ENCODE data around the gene VAV3.

Gene VAV3

DNA sequence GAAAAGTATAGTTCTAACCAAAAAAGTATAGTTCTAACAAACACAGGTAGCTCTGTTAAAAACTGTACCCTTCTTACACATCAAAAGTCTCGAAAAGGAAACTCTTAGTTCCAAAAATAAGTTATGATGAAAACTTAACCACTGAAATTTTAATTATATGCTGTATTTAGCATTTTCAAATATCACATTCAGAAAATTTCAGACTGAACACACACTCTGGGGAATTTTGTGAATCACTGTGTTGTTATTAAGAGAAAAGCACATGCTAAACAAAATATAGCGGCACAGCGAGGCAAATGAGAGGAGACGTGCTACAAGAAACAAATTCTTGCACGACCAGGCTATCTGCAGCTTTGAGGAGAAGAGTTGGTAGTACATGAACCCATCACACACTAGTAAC lies 30.4 kb downstream of the VAV3 start:
- H3K4me1 Mint-ChIP-seq (ENCODE audit: low read depth), result peaks cover 71% of the 10 kb centered on the region
- H3K4me3 Mint-ChIP-seq, result peak overlapping the region; percentile 70
- no peaks in the 10 kb centered on the region for H3K27me3 Mint-ChIP-seq

DNA sequence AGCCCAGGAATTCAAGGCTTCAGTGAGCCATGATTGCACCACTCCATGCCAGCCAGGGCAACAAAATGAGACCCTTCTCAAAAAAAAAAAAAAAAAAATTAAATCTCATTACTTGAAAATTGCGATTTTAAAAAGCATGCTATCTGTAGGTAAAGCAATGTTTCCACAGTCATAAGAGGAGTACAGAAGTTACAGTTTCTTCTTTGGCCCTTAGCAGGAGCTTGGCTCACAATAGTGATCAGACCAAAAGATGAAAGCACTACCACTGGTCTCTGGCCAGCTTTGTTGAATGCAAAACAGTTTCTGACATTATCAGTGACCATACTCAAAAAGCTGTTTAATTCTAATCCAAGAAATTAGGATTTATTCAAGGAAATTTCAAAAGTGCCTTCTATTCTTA lies 31.2 kb downstream of the VAV3 start:
- no peak overlapping the region for H3K4me3 Mint-ChIP-seq
- peak overlapping the region; percentile 64 for H3K27ac Mint-ChIP-seq
- peaks cover 75% of the 10 kb centered on the region for H3K4me1 Mint-ChIP-seq (ENCODE audit: low read depth)
- DNase-seq, result no peak
- no peaks in the 10 kb centered on the region for H3K9me3 Mint-ChIP-seq
- H3K27me3 Mint-ChIP-seq, result no peaks in the 10 kb centered on the region
- no peaks in the 10 kb centered on the region for H3K36me3 Mint-ChIP-seq (ENCODE audit: low read depth)

More for the DNA sequence above, 30.4 kb downstream of the VAV3 start:
- Mint-ChIP-seq H3K27ac (peak overlapping the region; percentile 93), H3K36me3 (ENCODE audit: low read depth) (no peaks in the 10 kb centered on the region), H3K9me3 (no peaks in the 10 kb centered on the region)
- DNase-seq, result no peak

DNA sequence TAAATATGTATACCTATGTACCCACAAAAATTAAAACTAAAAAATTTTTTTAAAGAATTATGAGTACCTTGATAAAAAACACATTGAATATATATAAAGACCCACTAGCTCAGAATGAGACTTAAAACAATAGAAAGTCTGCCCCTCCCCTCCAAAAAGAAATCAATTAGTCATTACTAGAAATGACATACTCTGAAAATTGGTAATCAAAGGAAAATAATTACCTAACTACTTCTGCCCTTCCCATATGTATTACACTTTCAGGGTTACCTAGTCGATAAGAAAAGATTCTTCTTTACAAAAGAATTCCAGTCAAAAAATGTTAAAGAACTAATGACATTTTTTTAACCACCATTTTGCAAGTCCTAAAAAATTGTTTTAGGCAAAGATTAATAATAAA lies 34.7 kb downstream of the VAV3 start:
- DNase-seq, result no peak
- H3K27ac Mint-ChIP-seq, result no peak overlapping the region
- no peaks in the 10 kb centered on the region for H3K27me3 Mint-ChIP-seq
- H3K4me1 Mint-ChIP-seq (ENCODE audit: low read depth), result peaks cover 65% of the 10 kb centered on the region
- H3K4me3 Mint-ChIP-seq, result no peak overlapping the region
- no peaks in the 10 kb centered on the region for H3K9me3 Mint-ChIP-seq
- H3K36me3 Mint-ChIP-seq (ENCODE audit: low read depth), result no peaks in the 10 kb centered on the region

DNA sequence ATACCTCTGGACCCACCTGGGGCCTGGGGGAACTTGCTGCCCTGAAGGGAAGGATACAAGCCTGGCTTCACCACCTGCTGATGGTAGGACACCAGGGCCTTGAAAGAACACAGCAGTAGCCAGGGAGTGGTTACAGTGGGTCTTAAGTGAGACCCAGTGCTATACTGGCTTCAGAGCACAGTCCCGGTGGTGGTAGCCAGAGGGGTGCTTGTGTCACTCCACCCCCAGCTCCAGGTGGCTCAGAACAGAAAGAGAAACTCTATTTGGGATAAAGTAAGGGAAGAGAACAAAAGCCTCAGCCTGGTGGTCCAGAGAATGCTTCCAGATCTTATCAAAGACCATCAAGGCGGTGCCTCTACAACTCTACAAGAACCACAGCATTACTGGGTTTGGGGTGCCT lies 37.2 kb downstream of the VAV3 start:
- Mint-ChIP-seq H3K36me3 (ENCODE audit: low read depth) (no peaks in the 10 kb centered on the region), H3K27me3 (no peaks in the 10 kb centered on the region), H3K4me3 (no peak overlapping the region), H3K27ac (no peak overlapping the region), H3K9me3 (no peaks in the 10 kb centered on the region), H3K4me1 (ENCODE audit: low read depth) (peaks cover 49% of the 10 kb centered on the region)
- no peak for DNase-seq

DNA sequence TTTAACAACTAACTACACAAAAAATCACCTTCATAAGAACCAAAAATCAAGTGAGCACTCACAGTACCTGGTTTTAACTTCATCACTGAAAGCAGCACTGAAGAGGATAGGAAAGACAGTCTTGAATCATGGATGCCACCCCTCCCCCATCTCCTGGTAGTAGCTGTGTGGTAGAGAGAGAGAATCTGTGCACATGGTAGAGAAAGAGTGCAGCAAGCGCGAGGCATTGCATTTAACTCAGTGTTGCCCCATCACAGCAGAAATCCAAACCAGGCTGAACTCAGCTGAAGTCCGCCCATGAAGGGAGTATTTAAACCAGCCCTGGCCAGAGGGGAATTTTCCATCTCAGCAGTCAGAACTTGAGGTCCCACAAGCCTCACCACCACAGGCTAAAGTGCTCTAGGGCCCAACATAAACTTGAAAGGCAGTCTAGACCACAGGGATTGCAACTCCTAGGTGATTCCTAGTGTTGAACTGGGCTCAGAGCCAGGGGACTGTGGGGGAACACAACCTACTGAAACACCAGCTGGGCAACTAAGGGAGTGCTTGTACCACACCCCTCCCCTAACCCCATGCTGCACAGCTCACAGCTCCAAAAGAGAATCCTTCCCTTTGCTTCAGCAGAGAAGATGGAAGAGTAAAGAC lies 38.4 kb downstream of the VAV3 start:
- Mint-ChIP-seq H3K27me3 (no peaks in the 10 kb centered on the region), H3K36me3 (ENCODE audit: low read depth) (no peaks in the 10 kb centered on the region), H3K27ac (no peak overlapping the region), H3K4me1 (ENCODE audit: low read depth) (peaks cover 46% of the 10 kb centered on the region), H3K9me3 (no peaks in the 10 kb centered on the region), H3K4me3 (no peak overlapping the region)
- no peak for DNase-seq

DNA sequence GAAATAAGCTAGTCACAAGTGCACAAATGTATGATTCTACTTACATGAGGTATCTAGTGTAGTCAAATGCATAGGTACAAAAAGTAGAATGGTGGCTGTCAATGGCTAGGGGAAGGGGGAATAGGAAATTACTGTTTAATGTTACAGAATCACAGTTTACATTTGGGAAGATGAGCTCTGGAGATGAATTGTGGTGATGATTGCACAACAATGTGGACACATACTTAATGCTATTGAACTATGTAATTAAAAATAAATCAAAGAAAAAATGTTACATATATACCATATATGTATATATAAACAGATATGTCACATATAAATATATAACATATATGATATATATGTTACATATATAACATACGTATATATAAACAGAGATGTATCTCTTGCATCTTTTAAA lies 39.4 kb downstream of the VAV3 start:
- Mint-ChIP-seq H3K27ac (no peak overlapping the region), H3K4me3 (no peak overlapping the region), H3K27me3 (no peaks in the 10 kb centered on the region), H3K9me3 (no peaks in the 10 kb centered on the region), H3K36me3 (ENCODE audit: low read depth) (no peaks in the 10 kb centered on the region), H3K4me1 (ENCODE audit: low read depth) (peaks cover 50% of the 10 kb centered on the region)
- DNase-seq, result no peak

DNA sequence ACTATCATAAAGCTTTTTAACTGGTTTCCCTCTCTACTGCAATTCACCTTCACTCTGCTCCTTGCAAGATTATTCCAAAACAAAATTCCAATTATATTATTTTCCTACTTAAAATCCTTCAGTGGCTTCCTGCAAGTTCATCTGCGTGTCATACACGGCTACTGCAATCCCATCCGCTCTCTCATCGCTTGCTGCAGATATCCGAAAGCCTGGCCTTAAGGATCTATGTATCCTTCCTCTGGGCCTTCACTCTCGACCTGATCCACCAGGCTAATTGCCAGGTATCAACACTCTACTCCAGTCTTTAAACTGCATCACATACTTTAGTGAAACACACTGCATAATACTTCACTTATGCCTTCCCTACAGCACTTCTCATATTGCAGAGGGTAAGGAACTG lies 44.0 kb downstream of the VAV3 start:
- H3K4me3 Mint-ChIP-seq, result no peak overlapping the region
- no peaks in the 10 kb centered on the region for H3K27me3 Mint-ChIP-seq
- no peaks in the 10 kb centered on the region for H3K36me3 Mint-ChIP-seq (ENCODE audit: low read depth)
- no peak for DNase-seq
- H3K27ac Mint-ChIP-seq, result no peak overlapping the region
- H3K4me1 Mint-ChIP-seq (ENCODE audit: low read depth), result peaks cover 39% of the 10 kb centered on the region
- no peaks in the 10 kb centered on the region for H3K9me3 Mint-ChIP-seq

DNA sequence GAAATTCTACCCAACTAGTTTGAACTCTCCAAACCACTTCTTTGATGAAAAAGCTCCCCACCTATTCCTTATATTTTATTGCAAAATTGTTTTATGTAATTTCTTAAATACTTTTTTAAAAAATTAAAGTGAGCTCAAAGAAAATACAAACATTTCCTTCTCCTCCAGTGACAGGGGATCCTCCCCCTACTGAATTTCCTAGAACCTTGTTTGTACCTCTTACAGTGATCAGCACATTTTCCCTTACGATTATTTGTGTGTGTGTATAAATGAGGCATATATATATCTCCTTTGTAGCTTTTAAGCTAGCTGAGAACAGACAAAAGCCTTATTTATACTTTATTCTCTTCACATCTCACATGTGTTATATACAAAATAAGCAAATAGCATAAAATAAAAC lies 44.4 kb downstream of the VAV3 start:
- no peak overlapping the region for H3K4me3 Mint-ChIP-seq
- H3K27me3 Mint-ChIP-seq, result no peaks in the 10 kb centered on the region
- peaks cover 39% of the 10 kb centered on the region for H3K4me1 Mint-ChIP-seq (ENCODE audit: low read depth)
- no peak for DNase-seq
- no peak overlapping the region for H3K27ac Mint-ChIP-seq
- no peaks in the 10 kb centered on the region for H3K36me3 Mint-ChIP-seq (ENCODE audit: low read depth)
- H3K9me3 Mint-ChIP-seq, result no peaks in the 10 kb centered on the region

DNA sequence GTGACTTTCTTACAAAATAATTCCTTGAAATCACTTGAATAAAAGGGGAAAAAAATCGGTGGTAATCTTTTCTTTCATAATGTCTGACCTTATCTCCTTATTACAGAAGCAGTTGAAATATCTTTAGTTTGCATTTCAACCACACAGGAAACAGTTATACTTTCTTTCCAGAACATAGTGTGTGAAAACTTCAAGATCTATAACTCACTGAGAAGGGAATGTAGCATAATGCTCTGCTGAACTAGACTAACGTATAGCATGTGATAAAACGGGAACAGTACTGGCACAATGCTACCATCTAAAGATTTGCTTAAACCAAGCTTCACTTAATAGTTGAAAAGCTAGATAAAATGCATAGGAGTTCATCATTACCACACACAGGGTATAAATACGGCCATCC lies 45.0 kb downstream of the VAV3 start:
- Mint-ChIP-seq H3K4me1 (ENCODE audit: low read depth) (peaks cover 37% of the 10 kb centered on the region), H3K4me3 (peak overlapping the region; percentile 46), H3K36me3 (ENCODE audit: low read depth) (no peaks in the 10 kb centered on the region), H3K9me3 (no peaks in the 10 kb centered on the region), H3K27me3 (no peaks in the 10 kb centered on the region), H3K27ac (peak overlapping the region; percentile 64)
- DNase-seq, result no peak

DNA sequence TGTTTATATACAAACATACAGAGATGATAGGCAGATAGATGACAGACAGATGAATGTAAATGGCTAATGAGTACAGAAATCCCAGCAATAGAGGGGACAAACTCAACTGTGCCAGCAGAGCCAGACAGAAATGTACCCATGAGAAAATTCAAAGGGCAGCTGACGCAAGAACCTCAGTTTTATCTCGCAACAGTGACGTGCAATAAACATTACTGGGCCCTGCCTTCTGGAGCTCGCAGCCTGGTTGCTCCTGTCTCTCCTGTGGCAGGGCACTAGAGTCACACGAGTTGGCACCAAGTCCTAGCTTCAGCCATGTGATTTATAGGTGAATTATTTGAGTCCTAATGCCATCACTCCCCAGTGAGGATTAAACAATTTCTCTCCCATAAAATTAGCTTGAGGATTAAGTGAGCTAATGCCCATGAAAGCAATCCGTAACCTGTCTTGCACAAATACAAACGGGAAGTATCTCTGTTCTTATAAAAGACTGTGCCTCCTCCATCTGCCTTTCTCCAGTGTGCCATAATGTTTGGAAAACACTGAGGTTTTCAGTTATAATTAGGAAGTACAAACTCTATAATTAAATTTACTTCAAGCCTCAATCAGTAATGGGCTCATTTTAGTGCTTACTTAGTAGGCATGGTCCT lies 50.7 kb downstream of the VAV3 start:
- Mint-ChIP-seq H3K36me3 (ENCODE audit: low read depth) (no peaks in the 10 kb centered on the region), H3K4me1 (ENCODE audit: low read depth) (peaks cover 29% of the 10 kb centered on the region), H3K4me3 (no peak overlapping the region), H3K9me3 (no peaks in the 10 kb centered on the region), H3K27ac (no peak overlapping the region), H3K27me3 (no peaks in the 10 kb centered on the region)
- no peak for DNase-seq

DNA sequence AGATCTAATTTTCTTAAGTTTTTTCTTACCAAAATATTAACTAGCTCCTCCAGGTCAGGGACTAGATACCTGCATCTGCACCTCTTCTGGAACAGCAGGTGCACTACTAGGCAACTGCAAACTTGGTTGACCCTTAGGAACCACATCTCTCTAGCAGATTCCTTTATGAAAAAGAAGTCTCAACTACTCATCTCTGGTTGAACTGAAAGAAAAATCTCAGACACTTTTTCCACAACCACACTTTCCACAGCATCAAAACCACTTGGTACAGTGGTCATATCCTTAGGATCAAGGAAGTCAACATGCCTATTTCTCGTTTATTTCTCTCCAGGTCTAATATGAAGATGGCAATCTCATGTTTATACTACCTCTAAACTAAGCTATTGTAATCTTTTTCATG lies 52.3 kb downstream of the VAV3 start:
- Mint-ChIP-seq H3K9me3 (no peaks in the 10 kb centered on the region), H3K4me3 (no peak overlapping the region), H3K27ac (no peak overlapping the region), H3K27me3 (no peaks in the 10 kb centered on the region), H3K4me1 (ENCODE audit: low read depth) (peaks cover 23% of the 10 kb centered on the region), H3K36me3 (ENCODE audit: low read depth) (no peaks in the 10 kb centered on the region)
- no peak for DNase-seq

DNA sequence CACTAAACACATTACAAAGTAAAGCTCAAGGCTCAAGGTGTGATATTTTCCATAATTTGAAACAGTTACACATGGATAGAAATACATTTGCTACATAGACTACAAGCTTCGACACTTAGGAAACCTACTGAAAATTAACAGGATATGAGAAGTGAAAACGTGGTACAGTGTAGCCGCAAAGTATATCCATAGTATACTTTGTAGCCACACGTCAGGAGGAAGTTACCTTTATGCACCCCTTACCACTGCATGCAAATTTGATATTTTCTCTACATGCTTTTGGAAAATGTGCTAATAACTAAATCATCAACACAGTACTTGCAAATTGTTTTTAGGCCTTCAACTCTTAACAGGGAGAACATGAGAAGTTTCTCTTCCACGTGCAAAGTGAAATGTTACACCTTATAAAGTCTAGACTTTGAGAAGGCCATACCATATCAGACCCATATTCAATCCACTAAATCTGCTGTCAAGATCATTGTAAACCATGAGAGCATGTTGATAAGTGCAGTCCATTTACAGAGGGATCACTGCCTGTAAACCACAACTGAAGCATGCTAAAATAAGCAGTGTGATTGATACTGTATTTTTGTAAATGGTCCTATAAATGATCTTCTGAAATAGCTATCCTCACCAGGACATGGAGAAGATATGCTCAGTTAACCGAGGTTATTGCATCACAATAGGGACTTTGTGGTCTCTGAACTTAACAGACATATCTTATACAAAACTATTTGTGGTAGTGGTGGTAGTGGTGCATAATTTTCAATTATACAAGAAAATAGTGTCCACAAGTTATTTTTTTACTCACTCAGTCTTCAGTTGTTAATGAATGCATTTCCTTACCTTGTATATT lies 64.7 kb downstream of the VAV3 start:
- H3K4me1 Mint-ChIP-seq (ENCODE audit: low read depth), result peaks cover 48% of the 10 kb centered on the region
- H3K36me3 Mint-ChIP-seq (ENCODE audit: low read depth), result no peaks in the 10 kb centered on the region
- no peak for DNase-seq
- no peaks in the 10 kb centered on the region for H3K9me3 Mint-ChIP-seq
- no peaks in the 10 kb centered on the region for H3K27me3 Mint-ChIP-seq
- H3K27ac Mint-ChIP-seq, result no peak overlapping the region
- no peak overlapping the region for H3K4me3 Mint-ChIP-seq

DNA sequence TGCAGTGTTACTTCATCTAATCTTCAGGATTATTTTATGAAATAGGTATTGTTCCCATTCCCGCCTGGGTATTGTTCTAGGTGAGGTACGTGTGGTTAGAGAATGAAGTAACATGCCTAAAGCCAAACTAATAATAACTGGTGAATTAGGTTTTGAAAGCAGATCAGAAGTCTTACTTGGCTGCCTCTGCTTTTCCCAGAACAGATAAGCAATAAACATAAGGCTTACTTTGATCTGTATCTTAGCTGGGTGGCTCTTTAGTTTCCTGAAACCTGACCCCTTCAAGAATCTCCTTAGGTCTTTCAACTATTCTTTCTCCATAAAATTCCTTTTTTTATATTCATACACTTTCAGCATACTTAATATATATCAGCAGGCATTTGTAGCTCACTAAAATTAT lies 65.3 kb downstream of the VAV3 start:
- Mint-ChIP-seq H3K4me1 (ENCODE audit: low read depth) (peaks cover 52% of the 10 kb centered on the region), H3K27ac (no peak overlapping the region), H3K27me3 (no peaks in the 10 kb centered on the region), H3K9me3 (no peaks in the 10 kb centered on the region), H3K4me3 (no peak overlapping the region), H3K36me3 (ENCODE audit: low read depth) (no peaks in the 10 kb centered on the region)
- DNase-seq, result no peak

DNA sequence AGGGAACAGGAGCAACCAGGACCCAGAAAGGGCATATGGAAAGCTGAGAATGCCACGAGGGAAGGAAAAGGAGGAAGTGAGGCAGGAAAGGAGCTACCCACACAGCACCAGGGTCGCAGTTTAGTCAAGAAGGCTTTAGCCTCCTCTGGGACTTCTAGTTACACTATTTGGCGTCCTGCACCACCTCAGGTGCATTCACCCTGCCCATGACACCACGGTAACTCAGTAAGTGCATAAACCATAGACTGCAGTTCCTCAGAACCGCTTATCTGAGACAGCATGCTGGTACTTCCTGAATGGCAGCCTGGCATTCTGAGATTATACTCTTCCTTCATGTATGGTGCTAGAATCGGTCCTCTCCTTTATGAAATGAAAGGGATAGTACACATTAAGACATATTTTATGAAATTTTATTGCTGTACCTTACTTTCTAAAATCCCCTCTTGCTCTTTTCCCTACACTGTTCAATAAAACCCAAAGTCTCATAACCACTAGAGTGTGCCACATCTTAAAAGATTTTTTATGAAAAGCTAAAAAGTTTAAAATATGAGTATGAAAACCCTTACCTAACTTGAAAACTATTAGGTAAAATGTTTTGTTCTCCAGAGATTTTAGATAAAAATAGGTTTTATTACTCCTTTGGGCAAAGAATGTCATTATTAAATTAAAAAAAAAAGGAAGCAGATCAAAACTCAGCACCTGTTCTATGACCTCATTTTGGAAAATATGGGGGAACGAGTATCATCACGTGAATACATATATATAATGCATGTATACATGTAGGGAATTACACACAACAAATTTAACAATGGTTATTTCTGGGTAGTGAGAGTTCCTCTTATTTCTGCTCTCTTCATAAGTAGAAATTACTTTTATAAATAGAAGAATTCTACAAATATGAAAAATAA lies 67.3 kb downstream of the VAV3 start:
- Mint-ChIP-seq H3K27ac (peak overlapping the region; percentile 85), H3K4me1 (ENCODE audit: low read depth) (peaks cover 51% of the 10 kb centered on the region), H3K36me3 (ENCODE audit: low read depth) (no peaks in the 10 kb centered on the region), H3K4me3 (peak overlapping the region; percentile 21), H3K9me3 (peaks cover 3% of the 10 kb centered on the region), H3K27me3 (no peaks in the 10 kb centered on the region)
- peak; percentile 36 for DNase-seq

Data from activated T-cell treated with anti-CD3 and anti-CD28 coated beads, Interleukin-2, amount 50 U/mL, for 24 hours (primary cell).